Fibroblast of pulmonary artery (primary cell): ENCODE measurements around the gene ARPC5L.
"Not testable (repeated sequence)": the region's sequence is repeated elsewhere in the genome, so short reads cannot be mapped to it uniquely, and the experiment has no call there.

Source experiments
- DNase-seq: peaks from one replicate; pipeline ENCODE4 v3.0.0-alpha.2; 2010; ENCODE audit warnings: low read depth
- H3K4me3 ChIP-seq: replicated peaks from 2 replicates; pipeline ENCODE4 v1.5.1; 2011; ENCODE audit warnings: low read depth, mild to moderate bottlenecking, control low read depth, low read length, moderate library complexity
- CTCF ChIP-seq: IDR thresholded peaks from 2 replicates; pipeline ENCODE4 v1.5.1; 2011; ENCODE audit warnings: mild to moderate bottlenecking, control low read depth, low read length, inconsistent platforms; ENCODE audit errors: missing control alignments

The ARPC5L gene

GRCh38 chr9:124834591-124834990 lies 27.3 kb upstream of the ARPC5L start:
- TF ChIP-seq CTCF, result no peak
- no peak overlapping the region for H3K4me3 ChIP-seq
- DNase-seq, result peak; percentile 27

- TF ChIP-seq CTCF, result no peak
- H3K4me3 ChIP-seq, result no peak overlapping the region
- peak; percentile 94 for DNase-seq
Measured at GRCh38 chr9:124835026-124835557, 26.8 kb upstream of the ARPC5L start.

- not testable (repeated sequence) for DNase-seq, H3K4me3 ChIP-seq
Measured at GRCh38 chr9:124838132-124838531, 23.8 kb upstream of the ARPC5L start.

GRCh38 chr9:124838567-124839275 lies 23.2 kb upstream of the ARPC5L start:
- DNase-seq, H3K4me3 ChIP-seq: not testable (repeated sequence)

- peak; percentile 45 for DNase-seq
Measured at GRCh38 chr9:124839612-124840299, 22.2 kb upstream of the ARPC5L start.

GRCh38 chr9:124840300-124840833 lies 21.6 kb upstream of the ARPC5L start:
- no peak for DNase-seq
- peak; percentile 39 for TF ChIP-seq CTCF
- H3K4me3 ChIP-seq, result no peak overlapping the region

More at GRCh38 chr9:124839612-124840299, 22.2 kb upstream of the ARPC5L start:
- peak; percentile 61 for TF ChIP-seq CTCF
- H3K4me3 ChIP-seq, result no peak overlapping the region

- TF ChIP-seq CTCF, result no peak
- no peak overlapping the region for H3K4me3 ChIP-seq
- DNase-seq, result no peak
Measured at GRCh38 chr9:124841075-124841821, 20.7 kb upstream of the ARPC5L start.
